ENCODE data around the gene COQ8A. TPM values are rescaled to one million over a fixed set of nuclear protein-coding genes. Genes with fewer than 3 reads are reported as not detected.

The COQ8A gene
- total and polyA plus RNA-seq, 2 experiments from 2014 or later = 8.3 to 8.7 TPM

DNA sequence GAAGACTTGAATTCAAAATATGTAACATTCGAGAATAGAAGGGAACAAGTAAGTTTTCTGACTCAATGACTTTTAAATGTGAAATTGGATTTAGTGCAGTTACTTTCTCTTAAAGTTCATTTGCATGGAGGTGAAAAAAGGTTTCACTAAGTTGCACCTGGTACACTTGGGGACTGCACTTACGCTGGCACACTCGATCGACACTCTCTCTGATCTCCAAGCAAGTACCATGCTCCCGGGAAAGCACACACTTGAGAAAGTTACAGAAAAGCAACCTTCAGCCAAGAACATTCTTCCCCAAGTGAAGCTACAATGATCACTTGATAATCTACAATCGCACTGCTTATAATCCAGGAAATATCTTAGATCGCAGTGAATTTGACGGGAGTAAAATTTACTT lies 63.1 kb downstream of the COQ8A start:
- H3K9ac ChIP-seq = no peak overlapping the region
- TF ChIP-seq EZH2 (IDR thresholded peaks at IDR 0.05; ENCODE audit: insufficient read depth, poor library complexity, severe bottlenecking) = no peak
- TF ChIP-seq EZH2phosphoT487 (IDR thresholded peaks at IDR 0.05; ENCODE audit: insufficient read depth, low read depth) = no peak
- no peak overlapping the region for H3K27ac ChIP-seq
- no peak overlapping the region for H3K4me2 ChIP-seq (ENCODE audit: unreplicated experiment)
- DNase-seq = no peak
- H3K9me3 ChIP-seq (ENCODE audit: low read depth) = no peaks in the 10 kb centered on the region
- 97 to 98% methylated on average over 8 of the region's 8 CpGs for WGBS, 2 experiments (ENCODE audit: low coverage in 1 of 2, low lambda C conversion rate in 2 of 2, missing lambda C conversion rate in 2 of 2)
- no peaks in the 10 kb centered on the region for H3F3A ChIP-seq (ENCODE audit: insufficient read depth)
- H4K20me1 ChIP-seq (ENCODE audit: insufficient read depth) = no peaks in the 10 kb centered on the region
- peaks cover 32% of the 10 kb centered on the region; the same call in 1 of the 2 replicates for H3K36me3 ChIP-seq (ENCODE audit: low read depth)
- H3K79me2 ChIP-seq (ENCODE audit: insufficient read depth) = no peaks in the 10 kb centered on the region
- no peaks in the 10 kb centered on the region for H3K4me1 ChIP-seq (ENCODE audit: insufficient read depth)
- no peak overlapping the region for H2AFZ ChIP-seq
- in situ Hi-C loops (cut with MboI) = no loop called here
- H3K27me3 ChIP-seq (replicated peaks; ENCODE audit: insufficient read depth) = no peaks in the 10 kb centered on the region
- H3K9me2 ChIP-seq (ENCODE audit: insufficient read depth) = no peaks in the 10 kb centered on the region
- H3K4me3 ChIP-seq = no peak overlapping the region

DNA sequence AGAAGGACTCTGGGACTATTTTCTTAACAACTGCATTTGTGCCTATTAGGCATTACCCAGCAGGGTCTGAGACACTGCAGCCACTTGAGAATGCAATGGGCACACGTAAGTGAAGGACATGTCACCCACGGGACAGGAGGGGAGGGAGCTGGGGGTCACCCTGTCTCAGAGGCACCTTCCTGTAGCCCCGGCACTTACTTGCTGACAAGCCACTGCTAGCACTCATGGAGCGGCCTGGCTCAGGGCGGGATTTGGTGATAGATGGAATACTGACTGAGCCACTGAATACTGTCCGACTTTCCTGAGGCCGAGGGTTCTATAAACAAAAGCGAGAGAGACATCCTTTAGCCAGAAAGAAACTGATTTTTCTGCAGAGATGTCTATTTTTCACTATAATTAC lies 64.7 kb downstream of the COQ8A start:
- H3F3A ChIP-seq (ENCODE audit: insufficient read depth) = no peaks in the 10 kb centered on the region
- H3K4me1 ChIP-seq (ENCODE audit: insufficient read depth) = no peaks in the 10 kb centered on the region
- H4K20me1 ChIP-seq (ENCODE audit: insufficient read depth) = no peaks in the 10 kb centered on the region
- TF ChIP-seq EZH2phosphoT487 (IDR thresholded peaks at IDR 0.05; ENCODE audit: insufficient read depth, low read depth) = no peak
- TF ChIP-seq EZH2 (IDR thresholded peaks at IDR 0.05; ENCODE audit: insufficient read depth, poor library complexity, severe bottlenecking) = no peak
- DNase-seq = no peak
- H3K27ac ChIP-seq = no peak overlapping the region
- no peaks in the 10 kb centered on the region for H3K27me3 ChIP-seq (replicated peaks; ENCODE audit: insufficient read depth)
- no peak overlapping the region for H3K4me2 ChIP-seq (ENCODE audit: unreplicated experiment)
- H3K36me3 ChIP-seq (ENCODE audit: low read depth) = peaks cover 33% of the 10 kb centered on the region; the same call in 1 of the 2 replicates
- WGBS, 2 experiments (ENCODE audit: low coverage in 1 of 2, low lambda C conversion rate in 2 of 2, missing lambda C conversion rate in 2 of 2) = 98 to 99% methylated on average over 8 of the region's 8 CpGs
- H3K9me2 ChIP-seq (ENCODE audit: insufficient read depth) = no peaks in the 10 kb centered on the region
- H3K4me3 ChIP-seq = no peak overlapping the region
- H3K9ac ChIP-seq = no peak overlapping the region
- H3K79me2 ChIP-seq (ENCODE audit: insufficient read depth) = no peaks in the 10 kb centered on the region
- no peak overlapping the region for H2AFZ ChIP-seq
- in situ Hi-C loops (cut with MboI) = no loop called here
- no peaks in the 10 kb centered on the region for H3K9me3 ChIP-seq (ENCODE audit: low read depth)

DNA sequence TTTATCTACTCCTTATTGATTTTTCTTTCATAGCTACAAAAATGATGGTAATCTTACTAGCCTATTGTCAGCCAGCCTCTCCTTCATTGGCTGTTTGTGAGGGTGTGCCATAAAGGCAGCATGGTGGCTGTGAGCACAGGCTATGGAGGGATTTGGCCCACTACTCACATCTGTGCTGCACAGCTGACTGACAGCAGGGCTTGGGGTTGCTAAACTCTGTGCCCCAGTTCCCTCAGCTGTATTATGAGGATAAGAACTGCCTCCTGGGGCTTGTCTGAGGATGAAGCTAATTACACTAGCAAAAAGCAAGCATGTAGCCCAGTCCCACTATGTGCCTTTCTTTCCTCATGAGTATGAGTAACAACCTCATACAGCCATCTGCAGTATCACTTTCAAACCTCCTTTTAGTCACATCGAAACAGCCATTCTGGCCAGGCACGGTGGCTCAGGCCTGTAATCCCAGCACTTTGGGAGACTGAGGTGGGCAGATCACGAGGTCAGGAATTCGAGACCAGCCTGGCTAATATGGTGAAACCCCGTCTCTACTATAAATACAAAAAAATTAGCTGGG lies 66.2 kb downstream of the COQ8A start:
- Histone ChIP-seq H3K4me2 (ENCODE audit: unreplicated experiment) (no peak overlapping the region), H3K27ac (no peak overlapping the region), H4K20me1 (ENCODE audit: insufficient read depth) (no peaks in the 10 kb centered on the region), H3K36me3 (ENCODE audit: low read depth) (peaks cover 24% of the 10 kb centered on the region; the same call in 1 of the 2 replicates), H3K79me2 (ENCODE audit: insufficient read depth) (no peaks in the 10 kb centered on the region), H3K4me1 (ENCODE audit: insufficient read depth) (no peaks in the 10 kb centered on the region), H3K9me3 (ENCODE audit: low read depth) (no peaks in the 10 kb centered on the region), H3K4me3 (no peak overlapping the region), H3F3A (ENCODE audit: insufficient read depth) (no peaks in the 10 kb centered on the region), H3K9me2 (ENCODE audit: insufficient read depth) (no peaks in the 10 kb centered on the region), H2AFZ (no peak overlapping the region), H3K27me3 (replicated peaks; ENCODE audit: insufficient read depth) (no peaks in the 10 kb centered on the region), H3K9ac (no peak overlapping the region)
- WGBS, 2 experiments (ENCODE audit: low coverage in 1 of 2, low lambda C conversion rate in 2 of 2, missing lambda C conversion rate in 2 of 2) = 96 to 97% methylated on average over 5 of the region's 5 CpGs
- no peak for DNase-seq
- in situ Hi-C loops (cut with MboI) = no loop called here
- TF ChIP-seq EZH2 (IDR thresholded peaks at IDR 0.05; ENCODE audit: insufficient read depth, poor library complexity, severe bottlenecking) (no peak), EZH2phosphoT487 (IDR thresholded peaks at IDR 0.05; ENCODE audit: insufficient read depth, low read depth) (no peak)

DNA sequence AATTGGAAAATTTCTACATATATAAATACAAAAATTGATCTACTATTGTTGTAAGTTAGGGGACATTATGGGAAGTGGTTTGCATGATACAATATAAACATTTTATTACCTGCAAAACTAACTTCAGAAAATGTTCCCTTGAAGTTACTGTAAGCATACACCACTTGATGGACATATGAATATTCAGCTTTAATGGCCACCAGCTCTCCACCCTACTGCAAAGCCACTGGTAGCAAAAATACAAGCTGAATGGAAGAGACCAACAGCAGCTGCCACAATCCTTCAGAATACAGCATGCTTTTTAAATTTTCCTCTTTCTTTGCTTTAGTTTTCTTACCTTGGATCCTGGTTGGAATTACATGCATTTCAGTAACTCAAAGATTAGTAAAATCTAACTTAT lies 69.8 kb downstream of the COQ8A start:
- Histone ChIP-seq H4K20me1 (ENCODE audit: insufficient read depth) (no peaks in the 10 kb centered on the region), H3K36me3 (ENCODE audit: low read depth) (peaks cover 5% of the 10 kb centered on the region; the same call in 1 of the 2 replicates), H3F3A (ENCODE audit: insufficient read depth) (no peaks in the 10 kb centered on the region), H3K27ac (no peak overlapping the region), H2AFZ (no peak overlapping the region), H3K4me3 (no peak overlapping the region), H3K9me2 (ENCODE audit: insufficient read depth) (no peaks in the 10 kb centered on the region), H3K9me3 (ENCODE audit: low read depth) (no peaks in the 10 kb centered on the region), H3K4me2 (ENCODE audit: unreplicated experiment) (no peak overlapping the region), H3K27me3 (replicated peaks; ENCODE audit: insufficient read depth) (no peaks in the 10 kb centered on the region), H3K9ac (no peak overlapping the region), H3K79me2 (ENCODE audit: insufficient read depth) (no peaks in the 10 kb centered on the region), H3K4me1 (ENCODE audit: insufficient read depth) (no peaks in the 10 kb centered on the region)
- no peak for TF ChIP-seq EZH2 (IDR thresholded peaks at IDR 0.05; ENCODE audit: insufficient read depth, poor library complexity, severe bottlenecking)
- no peak for TF ChIP-seq EZH2phosphoT487 (IDR thresholded peaks at IDR 0.05; ENCODE audit: insufficient read depth, low read depth)
- DNase-seq = no peak
- in situ Hi-C loops (cut with MboI) = no loop called here

DNA sequence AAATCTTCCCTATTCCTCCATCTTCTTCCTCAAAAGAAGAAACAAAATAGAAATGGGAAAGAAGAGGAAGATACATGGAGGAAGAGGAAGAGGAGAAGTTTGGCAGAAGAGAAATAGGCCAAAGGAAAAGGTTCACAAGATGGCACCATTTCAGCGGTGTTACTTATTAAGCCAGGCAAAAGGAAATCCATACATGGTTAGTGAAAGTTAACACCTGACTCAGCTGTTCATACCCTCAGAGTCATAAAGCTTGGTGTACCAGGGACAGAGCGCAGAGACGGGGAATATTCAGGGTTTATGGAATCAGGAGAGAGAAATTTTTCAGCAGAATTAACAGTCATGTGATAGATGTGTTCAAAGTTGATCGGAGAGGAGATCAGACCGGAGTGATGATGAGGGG lies 70.6 kb downstream of the COQ8A start:
- 97% methylated on average over 5 of the region's 5 CpGs for WGBS, 2 experiments (ENCODE audit: low coverage in 1 of 2, low lambda C conversion rate in 2 of 2, missing lambda C conversion rate in 2 of 2)
- Histone ChIP-seq H4K20me1 (ENCODE audit: insufficient read depth) (no peaks in the 10 kb centered on the region), H2AFZ (no peak overlapping the region), H3K4me2 (ENCODE audit: unreplicated experiment) (no peak overlapping the region), H3F3A (ENCODE audit: insufficient read depth) (no peaks in the 10 kb centered on the region), H3K27me3 (replicated peaks; ENCODE audit: insufficient read depth) (no peaks in the 10 kb centered on the region), H3K9me2 (ENCODE audit: insufficient read depth) (no peaks in the 10 kb centered on the region), H3K4me1 (ENCODE audit: insufficient read depth) (no peaks in the 10 kb centered on the region), H3K9ac (no peak overlapping the region), H3K4me3 (no peak overlapping the region), H3K36me3 (ENCODE audit: low read depth) (peaks cover 10% of the 10 kb centered on the region; the same call in 1 of the 2 replicates), H3K79me2 (ENCODE audit: insufficient read depth) (no peaks in the 10 kb centered on the region), H3K27ac (no peak overlapping the region), H3K9me3 (ENCODE audit: low read depth) (no peaks in the 10 kb centered on the region)
- in situ Hi-C loops (cut with MboI) = no loop called here
- TF ChIP-seq EZH2 (IDR thresholded peaks at IDR 0.05; ENCODE audit: insufficient read depth, poor library complexity, severe bottlenecking) (no peak), EZH2phosphoT487 (IDR thresholded peaks at IDR 0.05; ENCODE audit: insufficient read depth, low read depth) (no peak)
- no peak for DNase-seq
